KBM-7 (cell line): ENCODE data around the gene EZR.

Experiments
- DNase-seq: peaks from one replicate; pipeline ENCODE4 v3.0.0-alpha.2; 2015
- in situ Hi-C: fragments of 300-500 bp; cut with MboI; formaldehyde crosslinking; loops from 2 replicates; pipeline ENCODE4 v1.14.3; 2020; ENCODE audit warnings: low sequenced_read_pairs, low pct_unique_long_range_greater_than_20kb, mixed read lengths

EZR gene

DNA sequence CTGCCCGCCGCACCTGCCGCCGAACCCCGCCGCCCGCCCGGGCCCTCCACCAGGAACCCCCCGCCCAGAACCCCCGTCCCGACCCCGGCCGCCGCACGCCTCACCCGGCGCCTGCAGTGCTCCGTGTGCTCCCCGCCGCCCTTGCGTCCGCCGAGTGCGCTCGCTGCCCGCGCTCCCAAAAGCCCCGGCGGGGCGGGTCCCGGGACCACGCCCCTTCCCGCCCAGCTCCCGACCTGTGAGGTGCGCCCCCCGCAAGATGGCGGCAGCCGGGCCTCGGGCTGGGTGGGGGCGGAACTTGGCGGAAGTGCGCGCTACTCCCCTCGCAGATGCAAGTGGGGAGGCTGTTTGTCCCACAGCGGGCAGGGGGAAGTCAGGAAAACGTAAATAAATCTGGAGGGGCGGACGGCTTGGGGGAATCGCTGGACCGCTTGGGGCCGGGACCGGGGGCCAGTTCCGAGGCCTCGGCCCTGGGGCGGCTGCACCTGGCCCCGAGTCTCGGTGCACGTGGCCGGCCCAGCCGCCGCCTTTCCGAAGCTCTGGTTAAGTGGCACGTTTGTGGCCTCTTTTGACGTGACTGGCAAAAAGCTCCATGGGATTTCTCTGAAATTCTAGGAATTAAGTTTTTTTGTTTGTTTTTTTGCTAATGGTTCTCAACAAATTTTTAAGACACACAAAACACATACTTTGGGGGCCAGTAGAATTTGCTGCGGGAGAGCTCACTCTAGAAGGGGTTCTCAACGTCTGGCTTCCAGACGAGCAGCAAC, at the start of gene EZR:
EZR (minus strand) TSS at position 156 of the 764 bp plus-strand sequence. CDS start 1,275 bp downstream, outside the sequence.
- peak; percentile 88 for DNase-seq
- in situ Hi-C loops, result no loop called here

DNA sequence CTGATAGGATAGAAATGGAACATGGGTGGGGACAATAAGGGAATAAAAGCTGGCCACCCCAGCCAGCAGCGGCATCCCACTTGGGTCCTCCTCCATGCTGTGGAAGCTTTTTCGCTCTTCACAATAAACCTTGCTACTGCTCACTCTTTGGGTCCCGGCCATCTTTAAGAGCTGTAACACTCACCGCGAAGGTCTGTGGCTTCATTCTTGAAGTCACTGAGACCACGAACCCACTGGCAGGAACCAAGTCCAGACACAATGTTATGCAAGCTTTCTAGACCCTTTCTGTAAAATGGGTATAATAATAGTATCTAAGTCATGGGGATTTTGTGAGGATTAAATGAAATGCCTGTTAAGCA, 48.9 kb upstream of the EZR start:
- in situ Hi-C loops, result no loop called here

DNA sequence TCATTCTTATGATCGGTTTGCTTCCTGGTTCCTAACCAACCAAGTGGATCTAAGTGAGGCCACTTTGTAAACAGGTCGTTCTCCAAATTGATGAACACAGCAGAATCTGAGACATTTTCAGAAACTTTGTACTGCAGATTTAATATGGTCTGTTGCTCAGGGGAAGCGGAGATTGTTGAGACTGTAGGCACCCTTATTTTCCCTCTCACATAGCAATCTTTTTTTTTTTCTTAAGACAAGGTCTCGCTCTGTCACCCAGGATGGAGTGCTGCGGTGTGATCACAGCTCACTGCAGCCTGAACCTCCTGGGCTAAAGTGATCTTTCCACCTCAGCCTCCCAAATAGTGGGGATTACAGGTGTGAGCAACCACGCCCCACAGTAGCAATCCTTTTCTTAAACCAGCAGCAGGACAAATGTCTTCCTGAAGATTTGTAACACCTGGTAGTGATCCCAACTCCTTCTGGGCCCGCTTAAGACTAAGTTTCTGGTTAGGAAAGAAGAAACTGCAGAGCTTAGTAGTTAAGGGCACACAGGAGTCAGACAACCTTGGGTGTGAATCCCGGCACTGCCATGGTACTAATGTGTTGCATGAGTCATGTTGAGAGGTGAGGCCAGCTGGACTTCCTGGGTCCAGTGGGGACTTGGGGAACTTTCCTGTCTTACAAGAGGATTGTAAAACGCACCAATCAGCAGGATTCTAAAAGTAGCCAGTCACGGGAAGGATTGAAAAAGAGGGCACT, 48.4 kb upstream of the EZR start:
- DNase-seq, result no peak
- in situ Hi-C loops, result no loop called here

More for the DNA sequence above, 48.9 kb upstream of the EZR start:
- DNase-seq, result no peak

DNA sequence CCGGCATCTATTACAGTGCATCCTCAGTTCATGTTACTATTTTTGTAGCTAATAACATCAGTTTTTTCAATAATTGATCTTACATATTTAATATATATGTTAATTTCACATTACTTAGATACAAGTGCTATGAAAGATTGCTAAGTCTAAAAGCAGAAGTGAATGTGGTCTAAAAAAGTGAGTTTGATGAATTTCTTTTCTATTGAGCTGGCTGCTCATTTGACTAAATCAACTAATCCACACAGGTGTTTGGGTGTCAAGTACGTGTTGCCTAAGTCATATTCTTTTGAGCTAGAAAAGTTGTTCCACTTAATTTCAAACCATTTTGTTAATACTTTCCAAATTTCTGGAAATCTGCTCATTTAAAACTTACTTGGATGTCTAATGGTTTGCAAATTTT, 46.6 kb upstream of the EZR start:
- no peak for DNase-seq
- in situ Hi-C loops, result no loop called here

DNA sequence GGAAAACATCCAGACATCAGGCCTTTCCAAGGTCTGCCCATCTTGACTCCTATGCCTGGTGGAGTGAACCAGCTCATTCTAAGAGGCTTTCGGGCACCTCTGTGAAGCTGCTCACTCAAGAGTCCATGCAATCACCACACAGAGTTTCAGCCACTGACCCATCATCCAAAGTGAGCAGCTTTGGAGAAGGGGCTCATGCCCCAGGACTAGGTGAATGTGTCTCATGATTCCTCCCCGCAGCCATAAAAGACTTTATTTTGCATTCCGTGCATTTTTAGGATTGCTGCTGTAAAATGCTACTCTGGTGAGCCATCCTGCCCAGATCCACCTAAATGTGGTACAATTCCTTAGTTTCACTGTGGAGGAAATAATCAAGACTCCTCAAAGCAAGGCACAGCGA, 44.5 kb upstream of the EZR start:
- no peak for DNase-seq
- in situ Hi-C loops, result no loop called here

DNA sequence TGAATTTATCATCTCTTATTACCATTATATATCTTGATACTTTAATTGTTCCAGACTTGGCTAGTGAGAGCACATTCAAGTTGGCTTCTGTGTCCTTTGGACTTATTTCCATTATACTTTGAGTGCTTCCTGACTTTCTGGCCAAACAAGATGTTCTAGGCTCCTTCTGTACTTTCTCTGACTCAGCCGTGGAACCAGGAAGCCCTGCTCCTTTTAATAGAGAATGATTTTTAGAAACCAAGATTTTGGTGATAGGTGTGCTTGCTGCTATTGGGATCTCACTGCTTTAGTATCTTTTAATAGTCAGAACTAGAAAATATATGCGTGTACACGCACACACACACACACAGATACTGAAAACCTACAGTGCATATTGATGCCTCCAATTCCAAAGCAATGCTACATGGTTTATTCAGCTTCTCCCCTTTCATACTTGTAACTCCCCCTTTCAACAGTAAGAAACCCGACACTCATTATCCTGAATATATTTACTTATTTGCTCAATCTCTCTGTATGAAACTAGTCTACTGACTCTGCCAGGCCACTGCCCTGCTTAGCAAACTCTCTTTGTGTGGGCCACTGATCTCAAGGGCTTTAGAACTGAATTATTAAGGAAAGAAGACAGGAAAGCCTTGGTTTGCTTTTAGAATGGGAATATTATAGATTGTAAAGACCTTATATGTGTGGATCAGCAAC, 42.7 kb upstream of the EZR start:
- in situ Hi-C loops, result no loop called here
- DNase-seq, result no peak

DNA sequence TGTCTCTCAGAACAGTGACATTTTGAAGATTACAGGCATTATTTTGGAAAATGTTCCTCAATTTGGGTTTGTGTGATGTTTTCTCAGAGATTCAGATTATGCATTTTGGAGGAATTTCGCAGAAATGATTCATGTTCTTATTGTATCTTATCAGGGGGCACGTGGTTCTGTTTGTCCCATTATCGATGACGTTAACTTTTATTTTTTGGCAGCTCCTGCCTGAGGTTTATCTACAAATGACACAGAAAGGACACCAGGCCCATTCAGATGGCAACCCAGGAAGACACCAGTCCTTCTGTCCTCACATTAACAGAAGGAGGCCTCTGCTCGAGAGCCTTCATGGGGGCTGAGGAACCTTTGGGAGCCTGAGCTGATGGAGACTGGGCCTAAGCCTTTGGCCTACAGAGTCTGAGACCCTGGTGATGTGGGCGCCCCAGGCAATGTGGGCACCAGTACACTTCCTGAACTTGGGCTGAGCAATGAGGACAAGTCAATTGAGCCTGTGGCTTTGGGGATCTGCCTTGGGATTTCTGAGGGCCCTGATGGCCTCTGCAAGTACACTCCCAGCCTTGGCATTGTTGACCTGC, 41.2 kb upstream of the EZR start:
- DNase-seq, result no peak
- in situ Hi-C loops, result no loop called here

DNA sequence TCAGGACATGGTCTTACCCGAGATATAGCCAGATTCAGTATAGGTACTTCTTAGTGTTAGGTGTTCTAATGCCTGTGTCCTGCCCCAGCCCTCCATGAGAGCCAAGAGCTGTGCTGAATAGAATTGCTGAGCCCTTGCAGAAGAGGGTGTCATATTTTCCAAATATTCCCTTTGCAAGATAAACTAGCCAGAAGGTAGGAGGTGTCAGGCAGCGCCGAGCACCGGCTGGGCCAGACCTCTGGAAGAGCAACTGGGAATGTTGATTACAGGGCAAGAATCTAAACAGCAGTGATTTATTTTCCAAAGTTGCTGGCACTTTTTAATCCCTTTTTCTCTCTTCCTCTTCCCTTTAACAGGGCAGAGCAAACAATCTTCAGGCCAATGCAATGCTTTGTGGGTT, 37.1 kb upstream of the EZR start:
- in situ Hi-C loops, result no loop called here
- no peak for DNase-seq

DNA sequence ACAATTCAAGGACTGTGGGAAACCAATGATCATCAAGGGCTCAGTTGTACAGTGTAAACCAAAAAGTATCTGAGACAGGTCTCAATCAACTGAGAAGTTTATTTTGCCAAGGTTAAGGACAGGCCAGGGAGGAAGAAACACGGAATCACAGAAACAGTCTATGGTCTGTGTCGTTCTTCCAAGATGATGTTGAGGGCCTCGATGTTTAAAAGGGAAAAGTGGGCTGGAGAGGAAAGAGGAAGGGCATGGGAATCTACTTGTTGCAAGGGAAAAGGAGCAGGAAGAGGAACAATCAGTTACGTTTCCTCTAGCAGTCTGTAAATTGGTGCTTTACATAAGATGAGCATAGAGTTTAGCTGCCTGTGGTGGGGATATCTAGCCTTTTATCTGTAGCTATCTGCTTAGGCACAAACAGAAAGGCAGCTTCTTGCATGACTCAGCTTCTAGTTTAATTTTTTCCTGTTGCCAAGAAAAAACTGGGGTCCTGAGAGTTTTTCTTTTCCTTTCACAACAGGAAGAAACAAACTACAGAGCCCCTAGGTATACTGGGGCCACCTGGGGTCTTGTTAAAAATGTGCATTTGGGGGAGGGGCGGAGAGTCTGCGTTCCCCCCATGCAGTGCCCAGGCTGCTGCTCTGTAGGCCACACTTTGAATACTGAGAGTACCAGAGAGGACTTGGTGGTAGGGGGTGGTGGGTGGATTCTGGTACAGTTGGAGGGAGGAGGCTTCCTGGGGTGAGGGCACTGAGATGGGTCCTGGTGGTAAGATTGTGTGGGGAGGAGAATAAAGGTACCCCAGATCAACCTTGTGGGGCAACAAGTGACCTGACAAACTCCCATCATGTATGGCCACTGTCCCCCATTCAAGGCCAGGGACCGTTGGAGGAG, 35.3 kb upstream of the EZR start:
- peak; percentile 57 for DNase-seq
- in situ Hi-C loops, result no loop called here

DNA sequence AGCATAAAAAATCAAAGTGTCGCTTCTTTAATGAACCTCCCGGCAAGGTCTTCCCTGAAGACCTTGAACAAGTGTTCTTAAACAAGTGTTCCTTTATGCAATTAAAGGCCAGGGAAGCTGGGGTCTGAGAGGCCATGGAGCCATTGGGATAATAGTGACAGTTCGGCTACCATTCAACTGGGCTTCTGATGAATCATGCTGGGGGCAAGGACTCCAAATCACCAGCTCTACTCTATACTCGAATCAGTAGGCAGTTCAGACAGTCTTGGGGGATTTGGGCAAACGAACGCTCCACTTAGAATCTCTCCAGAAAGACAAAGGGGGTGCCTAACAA, 34.7 kb upstream of the EZR start:
- in situ Hi-C loops, result no loop called here
- DNase-seq, result no peak

DNA sequence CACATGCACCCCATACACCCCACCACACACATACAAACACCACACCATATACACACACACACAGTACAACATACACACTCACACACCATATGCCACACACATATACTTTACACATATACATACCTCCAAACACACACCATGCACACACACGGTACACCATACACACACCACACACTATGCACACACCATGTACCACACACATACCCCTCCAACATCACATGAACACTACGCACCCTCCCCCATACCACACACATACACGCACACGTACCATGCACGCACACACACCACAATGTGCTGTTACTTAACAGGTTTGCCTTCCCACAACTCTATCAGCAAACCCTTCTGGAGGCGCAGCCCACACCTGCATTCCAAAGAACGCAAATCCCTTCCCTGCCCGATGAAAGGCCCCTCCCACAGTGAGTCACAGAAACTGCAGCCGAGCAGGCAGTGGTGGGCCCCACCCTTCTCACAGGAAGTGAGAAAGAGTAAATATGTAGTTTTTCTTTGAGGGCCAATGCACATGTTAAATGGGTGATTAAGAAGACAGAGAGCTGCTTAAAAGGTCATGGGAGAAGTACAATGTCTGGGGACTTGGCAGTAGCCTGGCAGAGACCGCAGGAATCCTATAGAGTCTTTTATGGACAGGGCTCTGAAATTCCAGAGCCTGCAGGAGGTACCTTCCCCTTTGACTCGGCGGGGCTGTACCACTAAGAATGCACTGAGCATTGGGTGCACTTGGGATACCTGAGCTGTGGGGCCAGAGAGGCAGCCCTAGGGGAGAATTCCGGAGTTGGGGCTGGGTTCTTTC, 34.1 kb upstream of the EZR start:
- peak; percentile 84 for DNase-seq
- in situ Hi-C loops, result no loop called here

DNA sequence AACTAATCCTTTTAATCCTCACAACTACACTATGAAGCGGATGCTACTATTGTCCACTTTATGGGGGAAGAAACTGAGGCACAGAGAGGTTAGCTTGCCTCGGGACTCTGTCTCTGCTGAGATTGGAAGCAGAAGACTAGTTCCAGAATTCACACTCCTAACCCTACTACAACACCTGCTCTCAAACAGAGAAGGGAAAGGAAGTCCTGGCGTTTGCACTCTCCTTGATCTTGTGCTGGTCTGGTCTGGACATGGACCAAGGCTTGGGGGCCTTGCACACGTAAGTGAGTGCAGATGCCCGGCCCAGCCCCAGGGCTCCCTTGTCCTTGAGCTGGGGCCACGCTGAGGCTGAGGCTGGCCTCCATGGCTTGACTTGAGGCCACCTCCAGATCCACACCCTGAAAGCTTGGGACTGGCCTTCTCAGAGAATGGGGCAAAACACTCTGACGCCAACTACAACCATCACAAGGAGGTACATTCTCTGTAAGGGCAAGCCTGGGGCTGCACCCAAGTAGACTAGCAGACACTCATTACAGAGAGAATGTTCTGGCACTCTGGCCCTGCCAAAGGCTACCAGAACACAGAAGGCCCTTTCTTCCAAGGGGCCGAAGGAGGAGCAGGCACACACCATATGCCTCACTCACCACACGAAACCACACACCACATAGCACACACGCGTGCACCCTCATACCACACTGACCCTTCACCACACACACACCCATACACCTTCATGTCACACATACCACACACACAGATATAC, 33.3 kb upstream of the EZR start:
- DNase-seq, result no peak
- in situ Hi-C loops, result no loop called here

DNA sequence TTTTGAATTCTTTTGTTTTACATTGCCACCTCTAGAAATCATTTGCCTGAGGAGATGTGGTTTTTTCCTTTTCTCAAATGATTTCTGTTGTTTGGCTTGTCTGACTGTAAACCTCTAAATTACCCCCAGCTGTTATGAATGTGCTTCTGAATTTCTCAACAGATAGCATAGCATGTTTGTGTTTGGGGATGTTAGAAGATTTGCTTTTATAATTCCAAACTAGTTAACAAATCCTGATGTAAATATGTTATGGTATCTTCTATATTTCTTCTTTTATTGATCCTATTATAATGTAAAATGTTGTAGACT, 31.6 kb upstream of the EZR start:
- in situ Hi-C loops, result no loop called here
- DNase-seq, result no peak

DNA sequence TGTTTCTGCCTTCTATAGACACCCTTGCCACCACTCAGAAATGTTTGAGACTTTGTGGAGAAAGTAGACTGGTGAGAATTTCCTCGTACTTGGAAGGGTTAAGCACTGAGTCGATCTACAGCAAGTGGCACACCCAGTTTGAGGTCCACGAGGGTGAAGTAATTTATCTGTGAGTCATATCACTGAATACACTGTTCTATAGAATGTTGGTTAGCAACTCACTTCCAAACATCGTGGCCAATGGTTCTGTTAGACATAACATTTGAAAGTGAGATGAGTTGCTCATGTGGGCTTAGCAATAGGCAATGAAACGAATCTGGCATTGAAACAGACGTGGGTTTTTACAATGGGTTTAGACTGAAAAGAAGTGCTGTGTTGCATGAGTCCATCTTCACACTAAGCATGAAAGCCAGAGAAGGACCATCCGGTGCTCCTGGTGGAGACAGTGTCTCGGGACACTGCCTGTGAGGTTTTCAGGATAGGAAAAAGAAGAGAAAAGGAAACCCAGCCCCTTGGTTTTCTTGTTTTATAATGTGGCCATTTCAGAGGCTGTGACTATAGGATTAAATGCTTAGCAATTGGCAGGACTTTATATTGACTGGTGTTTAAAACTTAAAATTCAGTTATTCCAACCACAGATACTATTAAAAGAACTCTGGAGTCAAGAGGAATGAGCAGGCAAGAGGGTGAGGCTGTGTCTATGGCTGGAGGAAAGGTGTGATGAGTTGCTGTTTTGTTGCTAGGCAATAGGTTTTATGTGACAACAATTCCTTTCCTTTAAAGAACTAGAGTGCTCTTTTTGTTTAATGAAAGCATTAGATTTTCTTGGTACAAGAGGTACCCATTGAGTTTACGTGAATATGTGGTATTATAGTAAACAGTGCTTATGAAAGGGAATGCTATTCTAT, 31.0 kb upstream of the EZR start:
- in situ Hi-C loops, result no loop called here
- DNase-seq, result peak; percentile 24

DNA sequence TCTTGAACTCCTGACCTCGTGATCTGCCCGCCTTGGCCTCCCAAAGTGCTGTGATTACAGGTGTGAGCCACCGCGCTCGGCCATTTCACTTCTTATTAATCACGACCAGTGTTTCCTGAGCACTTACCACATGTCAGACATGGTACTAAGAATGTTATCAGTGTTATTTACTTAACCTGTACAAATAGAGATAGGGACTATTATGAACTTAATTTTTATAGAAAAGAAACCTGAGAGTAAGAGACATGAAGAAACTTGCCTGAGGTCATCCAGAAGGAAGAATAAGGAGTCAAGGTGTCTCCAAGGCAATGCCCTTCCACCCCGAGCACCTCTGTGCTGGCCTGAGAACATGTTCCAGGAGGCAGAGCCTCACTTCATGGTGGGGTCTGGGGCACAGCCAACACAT, 29.3 kb upstream of the EZR start:
- no peak for DNase-seq
- in situ Hi-C loops, result no loop called here

DNA sequence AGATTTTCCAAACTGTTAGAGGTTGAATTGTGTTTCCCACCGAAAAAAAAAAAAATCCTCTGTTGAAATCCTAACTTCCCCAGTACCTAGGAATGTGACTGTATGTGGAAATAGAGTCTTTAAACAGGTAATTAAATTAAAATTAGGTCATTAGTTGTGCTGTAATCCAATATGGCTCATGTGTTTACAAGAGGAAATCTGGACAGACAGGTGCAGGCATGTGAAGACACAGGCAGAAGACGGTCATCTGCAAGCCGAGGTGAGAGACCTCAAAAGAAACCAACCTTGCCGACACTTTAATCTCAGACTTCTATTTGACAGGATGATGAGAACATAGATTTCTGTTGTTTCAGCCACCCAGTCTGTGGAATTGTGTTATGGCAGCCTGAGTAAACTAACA, 28.6 kb upstream of the EZR start:
- in situ Hi-C loops, result no loop called here
- no peak for DNase-seq

DNA sequence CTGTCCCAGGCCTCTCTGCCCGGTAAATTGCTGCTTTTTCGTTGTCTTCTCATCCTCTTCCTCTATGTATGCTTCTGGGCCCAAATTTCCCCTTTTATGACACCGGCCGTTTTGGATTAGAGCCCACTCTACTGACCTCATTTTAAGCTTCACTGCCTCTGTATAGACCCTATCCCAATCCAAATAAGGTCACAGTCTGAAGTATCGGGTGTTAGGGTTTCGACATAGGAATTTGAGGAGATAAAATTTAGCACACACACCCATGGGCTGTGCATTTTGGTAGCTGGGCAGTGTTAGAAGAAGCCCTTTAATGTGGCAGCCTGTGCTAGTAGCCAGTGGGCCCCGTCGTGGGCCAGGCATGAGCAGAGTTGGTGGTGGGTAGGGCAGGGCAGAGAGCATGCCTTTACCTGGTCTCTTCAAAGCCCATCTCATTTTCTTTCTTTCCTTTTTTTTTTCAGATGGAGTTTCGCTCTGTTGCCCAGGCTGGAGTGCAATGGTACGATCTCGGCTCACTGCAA, 27.9 kb upstream of the EZR start:
- in situ Hi-C loops, result no loop called here
- peak; percentile 28 for DNase-seq
